SH-SY5Y (cell line): Measurements from ENCODE around the gene ZBP1.

Experiments
- GATA2 ChIP-seq: IDR thresholded peaks from 2 replicates; pipeline ENCODE4 v1.6.1; 2011; ENCODE audit warnings: mild to moderate bottlenecking, low read depth, low read length
- GATA3 ChIP-seq: IDR thresholded peaks from 2 replicates; pipeline ENCODE4 v1.6.1; 2011; ENCODE audit warnings: low read depth, mild to moderate bottlenecking, low read length, moderate library complexity

DNA sequence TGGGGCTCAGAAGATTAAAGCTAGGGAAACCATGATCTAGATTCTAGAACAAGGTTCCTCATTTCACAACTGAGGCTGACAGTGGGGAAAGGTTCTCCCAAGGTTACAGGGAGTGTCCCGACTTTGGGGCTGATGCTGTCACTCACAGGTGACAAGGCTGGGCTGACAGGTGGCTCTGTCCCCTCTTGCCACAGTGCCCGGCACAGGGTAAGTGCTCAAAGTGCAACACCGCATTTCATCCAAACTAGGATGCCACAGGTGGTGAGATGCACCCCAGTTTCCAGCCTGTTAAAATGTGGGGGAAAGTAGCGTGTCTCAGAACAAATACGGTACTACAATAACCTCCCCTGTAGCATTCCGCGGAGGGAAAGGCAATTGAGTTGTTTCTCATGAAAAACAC, 7.8 kb downstream of the ZBP1 start:
- no peak for TF ChIP-seq GATA3
- no peak for TF ChIP-seq GATA2
